Adrenal gland (tissue), 5 donors: ENCODE data around the gene CWC27.

Source experiments
- POLR2A ChIP-seq, 2 donors: fragments of 450-650 bp; IDR thresholded peaks; one replicate each; pipeline ENCODE4 v1.6.1; 2017; ENCODE audit warnings: antibody characterized with exemption in 2 of 2, mild to moderate bottlenecking in 2 of 2, moderate library complexity in 1 of 2
- TF ChIP-seq, protein P1 (sequence below), 6 experiments: fragments of 450-650 bp in 4 of 6; fragments of 200-600 bp in 2 of 6; sonication (generic) in 1 of 6; IDR thresholded peaks; 1 replicate in 5 of 6; 2 replicates in 1 of 6; pipeline versions ENCODE4 v1.5.1 to v1.8.0; 2016 to 2021; ENCODE audit warnings: antibody characterized with exemption in 6 of 6, mild to moderate bottlenecking in 2 of 6, moderate library complexity in 1 of 6
- donor health status: DM: no; HTN: no; CAD: no.

DNA sequence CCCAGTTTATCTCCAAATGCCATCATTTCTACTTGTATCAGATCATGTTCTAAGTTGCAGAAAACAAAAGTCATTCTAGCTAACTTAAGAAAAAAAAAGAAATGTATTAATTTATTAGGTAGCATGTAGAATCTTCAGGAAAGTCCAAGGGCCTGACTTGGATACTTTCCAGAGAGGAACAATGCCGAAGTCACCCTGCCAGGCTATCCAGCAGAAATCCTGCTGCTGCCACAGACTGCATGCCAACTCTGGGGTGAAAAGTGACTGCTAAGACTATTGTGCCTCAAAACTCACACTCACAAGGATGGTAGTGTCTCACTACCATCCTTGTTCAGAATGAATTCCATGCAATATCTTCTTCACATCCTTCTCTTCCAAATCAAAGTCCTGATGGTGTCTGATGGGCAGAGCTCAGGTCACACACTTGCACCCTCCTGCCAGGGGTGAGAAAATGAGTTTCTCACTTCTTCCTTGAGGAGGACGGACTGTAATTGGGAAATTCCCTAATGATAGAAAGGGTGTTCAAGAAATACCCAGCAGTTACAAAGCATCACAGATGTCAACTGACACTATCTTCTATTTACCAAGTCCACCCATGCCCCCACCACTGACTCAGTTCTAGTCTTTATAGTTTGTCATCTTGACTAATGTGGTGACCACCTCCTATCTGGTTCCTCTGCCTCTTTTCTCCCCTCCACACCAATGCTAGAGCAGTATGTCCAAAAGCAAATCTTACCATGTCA lies 279.4 kb downstream of the CWC27 start:
- TF ChIP-seq, protein P1, sequence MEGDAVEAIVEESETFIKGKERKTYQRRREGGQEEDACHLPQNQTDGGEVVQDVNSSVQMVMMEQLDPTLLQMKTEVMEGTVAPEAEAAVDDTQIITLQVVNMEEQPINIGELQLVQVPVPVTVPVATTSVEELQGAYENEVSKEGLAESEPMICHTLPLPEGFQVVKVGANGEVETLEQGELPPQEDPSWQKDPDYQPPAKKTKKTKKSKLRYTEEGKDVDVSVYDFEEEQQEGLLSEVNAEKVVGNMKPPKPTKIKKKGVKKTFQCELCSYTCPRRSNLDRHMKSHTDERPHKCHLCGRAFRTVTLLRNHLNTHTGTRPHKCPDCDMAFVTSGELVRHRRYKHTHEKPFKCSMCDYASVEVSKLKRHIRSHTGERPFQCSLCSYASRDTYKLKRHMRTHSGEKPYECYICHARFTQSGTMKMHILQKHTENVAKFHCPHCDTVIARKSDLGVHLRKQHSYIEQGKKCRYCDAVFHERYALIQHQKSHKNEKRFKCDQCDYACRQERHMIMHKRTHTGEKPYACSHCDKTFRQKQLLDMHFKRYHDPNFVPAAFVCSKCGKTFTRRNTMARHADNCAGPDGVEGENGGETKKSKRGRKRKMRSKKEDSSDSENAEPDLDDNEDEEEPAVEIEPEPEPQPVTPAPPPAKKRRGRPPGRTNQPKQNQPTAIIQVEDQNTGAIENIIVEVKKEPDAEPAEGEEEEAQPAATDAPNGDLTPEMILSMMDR (IDR thresholded peaks at IDR 0.05) = no peak
- no peak for TF ChIP-seq POLR2A (IDR thresholded peaks at IDR 0.05)
